HepG2 (cell line): ENCODE measurements around the gene EAF1.
"Not testable (repeated sequence)": the region's sequence is repeated elsewhere in the genome, so short reads cannot be mapped to it uniquely, and the experiment has no call there.

Experiments used
- EP300 ChIP-seq, 3 experiments: sonication (generic) in 1 of 3; formaldehyde crosslinking in 1 of 3; IDR thresholded peaks; 2 replicates each; pipeline versions ENCODE4 v1.5.1 to v1.6.1; 2011 to 2020; ENCODE audit warnings: low read depth in 2 of 3, low read length in 2 of 3, borderline replicate concordance in 1 of 3, improper control_type of control experiment in 1 of 3, mild to moderate bottlenecking in 1 of 3, missing genetic modification reagents in 1 of 3, moderate library complexity in 1 of 3
- EZH2 ChIP-seq: conservative IDR thresholded peaks from 2 replicates; pipeline ENCODE4 v1.6.1; 2012; ENCODE audit warnings: mild to moderate bottlenecking, low read depth, low read length, moderate library complexity
- NFE2L1 ChIP-seq: sonication (generic); formaldehyde crosslinking; IDR thresholded peaks from 2 replicates; pipeline ENCODE4 v1.4.0; 2020; ENCODE audit warnings: missing genetic modification reagents, mild to moderate bottlenecking, borderline replicate concordance
- RAD21 ChIP-seq: fragments of 450-650 bp; formaldehyde crosslinking; IDR thresholded peaks from 2 replicates; pipeline ENCODE4 v1.5.0; 2020; ENCODE audit warnings: mild to moderate bottlenecking
- RFX5 ChIP-seq: IDR thresholded peaks from 2 replicates; pipeline ENCODE4 v1.6.1; 2011; ENCODE audit warnings: low read depth, low read length, improper control_type of control experiment
- SATB2 ChIP-seq: sonication (generic); formaldehyde crosslinking; IDR thresholded peaks from 2 replicates; pipeline ENCODE4 v1.5.0; 2020; ENCODE audit warnings: missing genetic modification reagents
- SP1 ChIP-seq, 2 experiments: fragments of 450-650 bp in 1 of 2; sonication (generic) in 1 of 2; formaldehyde crosslinking in 1 of 2; IDR thresholded peaks; 2 replicates each; pipeline versions ENCODE4 v1.4.0 to v1.6.1; 2016 to 2020; ENCODE audit warnings: missing genetic modification reagents in 1 of 2
- YY1 ChIP-seq: IDR thresholded peaks from 2 replicates; pipeline ENCODE4 v1.6.1; 2011; ENCODE audit warnings: low read length, low read depth, moderate library complexity, mild to moderate bottlenecking; ENCODE audit not compliant: insufficient read depth, insufficient replicate concordance
- ZBTB1 ChIP-seq: sonication (generic); formaldehyde crosslinking; IDR thresholded peaks from 2 replicates; pipeline ENCODE4 v1.4.0; 2020; ENCODE audit warnings: missing genetic modification reagents, borderline replicate concordance
- ZNF652 ChIP-seq: IDR thresholded peaks from 2 replicates; pipeline ENCODE4 v1.6.1; 2016; ENCODE audit warnings: low read depth, borderline replicate concordance
- ZNF83 ChIP-seq: sonication (generic); formaldehyde crosslinking; IDR thresholded peaks from 2 replicates; pipeline ENCODE4 v1.4.0; 2020; ENCODE audit warnings: missing genetic modification reagents, mild to moderate bottlenecking, borderline replicate concordance
- TF ChIP-seq, protein P1 (sequence below): sonication (generic); formaldehyde crosslinking; IDR thresholded peaks from 2 replicates; pipeline ENCODE4 v1.9.0; 2021; ENCODE audit warnings: missing genetic modification reagents, mild to moderate bottlenecking, borderline replicate concordance
- TF ChIP-seq, protein P2 (sequence below): sonication (generic); formaldehyde crosslinking; IDR thresholded peaks from 2 replicates; pipeline ENCODE4 v1.5.0; 2020; ENCODE audit warnings: mild to moderate bottlenecking, missing genetic modification reagents, moderate library complexity
- TF ChIP-seq, protein P3 (sequence below): IDR thresholded peaks from 2 replicates; pipeline ENCODE4 v1.6.1; 2012; ENCODE audit warnings: low read length, improper control_type of control experiment

DNA sequence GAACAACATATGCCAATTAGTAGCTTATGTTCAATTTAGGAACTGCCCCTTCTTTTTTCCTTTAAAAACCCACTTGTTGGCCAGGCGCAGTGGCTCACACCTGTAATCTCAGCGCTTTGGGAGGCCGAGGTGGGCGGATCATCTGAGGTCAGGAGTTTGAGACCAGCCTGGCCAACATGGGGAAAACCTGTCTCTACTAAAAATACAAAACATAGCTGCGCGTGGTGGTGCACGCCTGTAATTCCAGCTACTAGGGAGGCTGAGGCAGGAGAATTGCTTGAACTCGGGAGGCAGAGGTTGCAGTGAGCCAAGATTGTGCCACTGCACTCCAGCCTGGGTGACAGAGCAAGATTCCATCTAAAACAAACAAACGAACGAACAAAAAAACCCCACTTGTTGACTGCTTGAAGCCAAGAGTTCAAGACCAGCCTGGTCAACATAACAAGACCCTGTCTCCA is 42.1 kb upstream of the EAF1 start:
- TF ChIP-seq, protein P1, sequence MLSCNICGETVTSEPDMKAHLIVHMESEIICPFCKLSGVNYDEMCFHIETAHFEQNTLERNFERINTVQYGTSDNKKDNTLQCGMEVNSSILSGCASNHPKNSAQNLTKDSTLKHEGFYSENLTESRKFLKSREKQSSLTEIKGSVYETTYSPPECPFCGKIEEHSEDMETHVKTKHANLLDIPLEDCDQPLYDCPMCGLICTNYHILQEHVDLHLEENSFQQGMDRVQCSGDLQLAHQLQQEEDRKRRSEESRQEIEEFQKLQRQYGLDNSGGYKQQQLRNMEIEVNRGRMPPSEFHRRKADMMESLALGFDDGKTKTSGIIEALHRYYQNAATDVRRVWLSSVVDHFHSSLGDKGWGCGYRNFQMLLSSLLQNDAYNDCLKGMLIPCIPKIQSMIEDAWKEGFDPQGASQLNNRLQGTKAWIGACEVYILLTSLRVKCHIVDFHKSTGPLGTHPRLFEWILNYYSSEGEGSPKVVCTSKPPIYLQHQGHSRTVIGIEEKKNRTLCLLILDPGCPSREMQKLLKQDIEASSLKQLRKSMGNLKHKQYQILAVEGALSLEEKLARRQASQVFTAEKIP (CRISPR knock-in tag), result not testable (repeated sequence)
- TF ChIP-seq, protein P2, sequence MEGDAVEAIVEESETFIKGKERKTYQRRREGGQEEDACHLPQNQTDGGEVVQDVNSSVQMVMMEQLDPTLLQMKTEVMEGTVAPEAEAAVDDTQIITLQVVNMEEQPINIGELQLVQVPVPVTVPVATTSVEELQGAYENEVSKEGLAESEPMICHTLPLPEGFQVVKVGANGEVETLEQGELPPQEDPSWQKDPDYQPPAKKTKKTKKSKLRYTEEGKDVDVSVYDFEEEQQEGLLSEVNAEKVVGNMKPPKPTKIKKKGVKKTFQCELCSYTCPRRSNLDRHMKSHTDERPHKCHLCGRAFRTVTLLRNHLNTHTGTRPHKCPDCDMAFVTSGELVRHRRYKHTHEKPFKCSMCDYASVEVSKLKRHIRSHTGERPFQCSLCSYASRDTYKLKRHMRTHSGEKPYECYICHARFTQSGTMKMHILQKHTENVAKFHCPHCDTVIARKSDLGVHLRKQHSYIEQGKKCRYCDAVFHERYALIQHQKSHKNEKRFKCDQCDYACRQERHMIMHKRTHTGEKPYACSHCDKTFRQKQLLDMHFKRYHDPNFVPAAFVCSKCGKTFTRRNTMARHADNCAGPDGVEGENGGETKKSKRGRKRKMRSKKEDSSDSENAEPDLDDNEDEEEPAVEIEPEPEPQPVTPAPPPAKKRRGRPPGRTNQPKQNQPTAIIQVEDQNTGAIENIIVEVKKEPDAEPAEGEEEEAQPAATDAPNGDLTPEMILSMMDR (CRISPR knock-in tag), result not testable (repeated sequence)
- not testable (repeated sequence) for TF ChIP-seq EZH2; EP300 (IDR thresholded peaks at IDR 0.05; ENCODE audit: low read depth in 2 of 2, low read length in 2 of 2); EP300 (CRISPR knock-in tag; IDR thresholded peaks at IDR 0.05; ENCODE audit: borderline replicate concordance); RAD21 (CRISPR knock-in tag); ZNF652; ZBTB1; SATB2 (CRISPR knock-in tag); SP1 (IDR thresholded peaks at IDR 0.05); SP1 (CRISPR knock-in tag; IDR thresholded peaks at IDR 0.05); YY1; RFX5; ZNF83 (CRISPR knock-in tag); NFE2L1 (CRISPR knock-in tag)
- TF ChIP-seq, protein P3, sequence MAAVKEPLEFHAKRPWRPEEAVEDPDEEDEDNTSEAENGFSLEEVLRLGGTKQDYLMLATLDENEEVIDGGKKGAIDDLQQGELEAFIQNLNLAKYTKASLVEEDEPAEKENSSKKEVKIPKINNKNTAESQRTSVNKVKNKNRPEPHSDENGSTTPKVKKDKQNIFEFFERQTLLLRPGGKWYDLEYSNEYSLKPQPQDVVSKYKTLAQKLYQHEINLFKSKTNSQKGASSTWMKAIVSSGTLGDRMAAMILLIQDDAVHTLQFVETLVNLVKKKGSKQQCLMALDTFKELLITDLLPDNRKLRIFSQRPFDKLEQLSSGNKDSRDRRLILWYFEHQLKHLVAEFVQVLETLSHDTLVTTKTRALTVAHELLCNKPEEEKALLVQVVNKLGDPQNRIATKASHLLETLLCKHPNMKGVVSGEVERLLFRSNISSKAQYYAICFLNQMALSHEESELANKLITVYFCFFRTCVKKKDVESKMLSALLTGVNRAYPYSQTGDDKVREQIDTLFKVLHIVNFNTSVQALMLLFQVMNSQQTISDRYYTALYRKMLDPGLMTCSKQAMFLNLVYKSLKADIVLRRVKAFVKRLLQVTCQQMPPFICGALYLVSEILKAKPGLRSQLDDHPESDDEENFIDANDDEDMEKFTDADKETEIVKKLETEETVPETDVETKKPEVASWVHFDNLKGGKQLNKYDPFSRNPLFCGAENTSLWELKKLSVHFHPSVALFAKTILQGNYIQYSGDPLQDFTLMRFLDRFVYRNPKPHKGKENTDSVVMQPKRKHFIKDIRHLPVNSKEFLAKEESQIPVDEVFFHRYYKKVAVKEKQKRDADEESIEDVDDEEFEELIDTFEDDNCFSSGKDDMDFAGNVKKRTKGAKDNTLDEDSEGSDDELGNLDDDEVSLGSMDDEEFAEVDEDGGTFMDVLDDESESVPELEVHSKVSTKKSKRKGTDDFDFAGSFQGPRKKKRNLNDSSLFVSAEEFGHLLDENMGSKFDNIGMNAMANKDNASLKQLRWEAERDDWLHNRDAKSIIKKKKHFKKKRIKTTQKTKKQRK, result not testable (repeated sequence)
